Colonic mucosa (tissue), 4 donors: ENCODE data around the gene PTGFRN. TPM values are rescaled to one million over a fixed set of nuclear protein-coding genes. Genes with fewer than 3 reads are reported as not detected.
"Not testable (repeated sequence)": the region's sequence is repeated elsewhere in the genome, so short reads cannot be mapped to it uniquely, and the experiment has no call there.

ENCODE experiments used
- DNase-seq: peaks from one replicate; pipeline ENCODE4 v3.0.0-alpha.2; 2020
- H3K27ac ChIP-seq: fragments of 200-600 bp; one replicate; pipeline ENCODE4 v1.8.0; 2021
- H3K27me3 ChIP-seq: fragments of 200-600 bp; one replicate; pipeline ENCODE4 v1.8.0; 2021
- H3K36me3 ChIP-seq: fragments of 200-600 bp; one replicate; pipeline ENCODE4 v1.8.0; 2021
- H3K4me1 ChIP-seq: fragments of 200-600 bp; one replicate; pipeline ENCODE4 v1.8.0; 2021; ENCODE audit warnings: mild to moderate bottlenecking
- H3K4me3 ChIP-seq: fragments of 200-600 bp; one replicate; pipeline ENCODE4 v1.8.0; 2021
- H3K9ac ChIP-seq, 2 donors: one replicate each; pipeline ENCODE4 v1.7.0; 2013; ENCODE audit warnings: control low read depth in 2 of 2, low read depth in 2 of 2, low read length in 2 of 2
- H3K9me3 ChIP-seq: fragments of 200-600 bp; one replicate; pipeline ENCODE4 v1.8.0; 2021
- intact Hi-C: fragments of 100-400 bp; cut with DNase I; formaldehyde crosslinking; loops from one replicate; pipeline ENCODE4 v1.14.1; 2022
- total RNA-seq, 2 donors: library from RNA; stranded (reverse); fragmentation: NEBNext Ultra II Directional in 1 of 2; extraction: Animal tissue kit (Norgen Biotek cat#: 25700) in 1 of 2; gene quantifications; one replicate each; pipeline ENCODE4 v1.2.1, GENCODE V29; 2021
- TF ChIP-seq, protein P1 (sequence below): fragments of 200-600 bp; IDR thresholded peaks from one replicate; pipeline ENCODE4 v1.8.0; 2022; ENCODE audit warnings: antibody characterized with exemption, mild to moderate bottlenecking
- donor health status: healthy.
- donor health status: DM: no; HTN: no; CAD: no.
- donor health status: DM: no; HTN: no; CAD: no.

PTGFRN gene
- total RNA-seq, 2 donors from 2014 or later = 94.9 TPM

GRCh38 chr1:116968724-116969123 is 59.0 kb downstream of the PTGFRN start:
- no peak overlapping the region for H3K4me3 ChIP-seq
- no peak overlapping the region for H3K27ac ChIP-seq
- H3K4me1 ChIP-seq = no peaks in the 10 kb centered on the region
- intact Hi-C loops = no loop called here
- no peak for DNase-seq
- H3K36me3 ChIP-seq = no peaks in the 10 kb centered on the region
- TF ChIP-seq, protein P1, sequence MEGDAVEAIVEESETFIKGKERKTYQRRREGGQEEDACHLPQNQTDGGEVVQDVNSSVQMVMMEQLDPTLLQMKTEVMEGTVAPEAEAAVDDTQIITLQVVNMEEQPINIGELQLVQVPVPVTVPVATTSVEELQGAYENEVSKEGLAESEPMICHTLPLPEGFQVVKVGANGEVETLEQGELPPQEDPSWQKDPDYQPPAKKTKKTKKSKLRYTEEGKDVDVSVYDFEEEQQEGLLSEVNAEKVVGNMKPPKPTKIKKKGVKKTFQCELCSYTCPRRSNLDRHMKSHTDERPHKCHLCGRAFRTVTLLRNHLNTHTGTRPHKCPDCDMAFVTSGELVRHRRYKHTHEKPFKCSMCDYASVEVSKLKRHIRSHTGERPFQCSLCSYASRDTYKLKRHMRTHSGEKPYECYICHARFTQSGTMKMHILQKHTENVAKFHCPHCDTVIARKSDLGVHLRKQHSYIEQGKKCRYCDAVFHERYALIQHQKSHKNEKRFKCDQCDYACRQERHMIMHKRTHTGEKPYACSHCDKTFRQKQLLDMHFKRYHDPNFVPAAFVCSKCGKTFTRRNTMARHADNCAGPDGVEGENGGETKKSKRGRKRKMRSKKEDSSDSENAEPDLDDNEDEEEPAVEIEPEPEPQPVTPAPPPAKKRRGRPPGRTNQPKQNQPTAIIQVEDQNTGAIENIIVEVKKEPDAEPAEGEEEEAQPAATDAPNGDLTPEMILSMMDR = no peak
- no peaks in the 10 kb centered on the region for H3K27me3 ChIP-seq
- no peaks in the 10 kb centered on the region for H3K9me3 ChIP-seq
- no peak overlapping the region for H3K9ac ChIP-seq

DNA sequence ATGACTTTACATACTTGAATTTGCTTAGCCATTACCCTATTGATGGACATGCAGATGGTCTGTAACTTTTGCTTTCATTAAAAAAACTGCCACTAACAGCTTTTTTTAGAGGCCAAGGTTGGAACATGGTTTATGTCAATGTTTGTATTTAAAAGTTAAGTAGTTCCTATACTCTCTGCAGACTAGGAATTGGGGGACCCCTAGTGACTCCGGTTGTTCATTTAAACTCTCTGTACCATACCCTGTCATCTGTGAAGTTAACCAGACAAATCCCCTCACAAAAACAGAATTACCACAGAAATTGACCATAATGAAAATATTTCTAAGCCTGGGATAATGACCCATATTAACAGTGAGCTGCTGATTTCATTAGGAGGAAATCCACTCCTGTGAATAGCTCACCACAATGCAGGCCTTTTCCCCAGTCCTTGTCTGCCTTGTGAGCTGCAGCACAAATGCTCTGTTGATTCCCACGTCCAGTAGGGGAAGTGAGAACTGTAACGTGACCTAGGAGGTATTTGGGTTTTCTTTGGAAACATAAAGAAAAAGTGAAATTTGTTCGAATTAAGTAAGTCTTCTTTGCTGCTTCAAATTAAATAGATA is 61.6 kb downstream of the PTGFRN start:
- Histone ChIP-seq H3K9ac (no peak overlapping the region), H3K27me3 (no peaks in the 10 kb centered on the region), H3K9me3 (no peaks in the 10 kb centered on the region), H3K27ac (no peak overlapping the region), H3K4me1 (no peaks in the 10 kb centered on the region), H3K4me3 (no peak overlapping the region), H3K36me3 (no peaks in the 10 kb centered on the region)
- intact Hi-C loops = no loop called here
- TF ChIP-seq, protein P1 = no peak
- DNase-seq = no peak

GRCh38 chr1:116971965-116972673 is 62.4 kb downstream of the PTGFRN start:
- Histone ChIP-seq H3K9me3 (no peaks in the 10 kb centered on the region), H3K4me3 (no peak overlapping the region), H3K27me3 (no peaks in the 10 kb centered on the region), H3K4me1 (no peaks in the 10 kb centered on the region), H3K27ac (no peak overlapping the region), H3K9ac (no peak overlapping the region), H3K36me3 (no peaks in the 10 kb centered on the region)
- intact Hi-C loops = no loop called here
- no peak for DNase-seq
- TF ChIP-seq, protein P1 = no peak

DNA sequence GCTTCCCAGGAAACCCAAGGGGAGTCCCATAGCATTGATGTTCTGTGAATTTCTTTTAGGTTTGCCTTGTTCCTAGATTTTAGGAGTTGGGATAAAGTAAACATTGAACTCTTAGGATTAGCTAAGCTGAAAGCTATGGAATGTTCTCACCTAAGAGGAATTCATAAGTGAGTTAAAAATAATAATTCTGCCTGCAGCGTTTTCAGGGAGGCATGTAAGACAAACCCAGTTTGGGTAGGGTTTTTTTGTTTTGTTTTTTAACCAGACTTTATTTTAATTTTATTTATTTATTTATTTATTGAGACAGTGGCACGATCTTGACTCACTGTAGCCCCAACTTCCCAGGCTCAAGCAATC is 62.9 kb downstream of the PTGFRN start:
- intact Hi-C loops = no loop called here
- H3K27ac ChIP-seq = no peak overlapping the region
- TF ChIP-seq, protein P1 = no peak
- no peak overlapping the region for H3K4me3 ChIP-seq
- H3K27me3 ChIP-seq = no peaks in the 10 kb centered on the region
- DNase-seq = no peak
- no peaks in the 10 kb centered on the region for H3K9me3 ChIP-seq
- H3K36me3 ChIP-seq = no peaks in the 10 kb centered on the region
- no peaks in the 10 kb centered on the region for H3K4me1 ChIP-seq
- no peak overlapping the region for H3K9ac ChIP-seq

GRCh38 chr1:116980309-116980708 is 70.6 kb downstream of the PTGFRN start:
- not testable (repeated sequence) for DNase-seq, H3K27ac ChIP-seq, H3K4me3 ChIP-seq, H3K9ac ChIP-seq, H3K4me1 ChIP-seq, H3K27me3 ChIP-seq, H3K9me3 ChIP-seq, H3K36me3 ChIP-seq
- intact Hi-C loops = loop anchor here (10.0 kb wide), 2 partner anchors 66 to 74 kb away; no protein-coding TSS in a partner anchor

DNA sequence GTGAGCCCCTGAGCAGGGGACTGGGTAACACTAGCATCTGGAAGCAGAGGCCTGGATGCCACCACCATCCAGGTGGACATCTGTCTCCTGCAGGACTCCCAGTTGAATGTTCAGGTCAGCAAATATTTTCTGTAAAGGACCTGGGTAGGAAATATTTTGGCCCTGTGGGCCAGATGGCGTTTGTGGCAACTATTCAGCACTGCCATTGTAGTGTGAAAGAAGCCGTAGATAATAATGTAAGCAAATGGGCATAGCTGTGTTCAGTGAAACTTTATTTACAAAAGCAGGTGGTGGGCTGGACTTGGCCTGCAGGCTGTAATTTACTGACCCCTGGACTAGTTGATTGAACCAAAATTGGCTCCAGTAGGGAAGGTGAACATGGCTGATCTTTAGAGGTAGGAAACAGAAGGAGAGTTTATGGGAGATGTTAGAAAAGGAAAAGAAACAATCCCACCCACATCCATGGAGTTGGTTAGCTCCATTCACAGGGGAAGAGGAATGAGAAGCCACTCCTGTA is 71.9 kb downstream of the PTGFRN start:
- Histone ChIP-seq H3K4me3 (no peak overlapping the region), H3K9ac (no peak overlapping the region), H3K27ac (no peak overlapping the region), H3K9me3 (no peaks in the 10 kb centered on the region), H3K4me1 (peaks cover 7% of the 10 kb centered on the region), H3K27me3 (no peaks in the 10 kb centered on the region), H3K36me3 (no peaks in the 10 kb centered on the region)
- DNase-seq = no peak
- intact Hi-C loops = loop anchor here (10.0 kb wide), 2 partner anchors 67 to 73 kb away; no protein-coding TSS in a partner anchor
- TF ChIP-seq, protein P1 = no peak
